CD4-positive, CD25-positive, alpha-beta regulatory T cell (primary cell): ENCODE data around the gene CALHM3. TPM values are rescaled to one million over a fixed set of nuclear protein-coding genes. Genes with fewer than 3 reads are reported as not detected.
"Not testable (repeated sequence)": the region's sequence is repeated elsewhere in the genome, so short reads cannot be mapped to it uniquely, and the experiment has no call there.

Source experiments
- ATAC-seq, 2 donors: fragments of 150-1000 bp; cut with Tn5 transposase; one replicate each; pipeline ENCODE4 v1.10.0; 2021; ENCODE audit warnings: low read depth in 2 of 2, moderate number of reproducible peaks in 2 of 2, moderate library complexity in 1 of 2
- DNase-seq, 3 donors: peaks; one replicate each; pipeline versions ENCODE4 v3.0.0 to v3.0.0-alpha.2; 2012 to 2022; ENCODE audit warnings: mixed read lengths in 1 of 3
- H3K27ac ChIP-seq: one replicate; pipeline ENCODE4 v1.7.0; 2013; ENCODE audit warnings: mild to moderate bottlenecking, low read length; ENCODE audit not compliant: insufficient read depth, poor library complexity, severe bottlenecking
- H3K27me3 ChIP-seq: one replicate; pipeline ENCODE4 v1.7.0; 2013; ENCODE audit warnings: low read length; ENCODE audit not compliant: control insufficient read depth, insufficient read depth
- H3K36me3 ChIP-seq: one replicate; pipeline ENCODE4 v1.7.0; 2013; ENCODE audit warnings: mild to moderate bottlenecking, low read length, moderate library complexity; ENCODE audit not compliant: control insufficient read depth, insufficient read depth
- H3K4me1 ChIP-seq: 2 replicates; pipeline ENCODE4 v1.7.0; 2013; ENCODE audit warnings: mild to moderate bottlenecking, low read length; ENCODE audit not compliant: insufficient read depth, control insufficient read depth, poor library complexity, severe bottlenecking
- H3K4me3 ChIP-seq: one replicate; pipeline ENCODE4 v1.7.0; 2013; ENCODE audit warnings: low read depth, mild to moderate bottlenecking, low read length, moderate library complexity
- H3K9me3 ChIP-seq, 2 experiments: 1 replicate in 1 of 2; 2 replicates in 1 of 2; pipeline ENCODE4 v1.7.0; 2013; ENCODE audit warnings: low read length in 2 of 2, mild to moderate bottlenecking in 1 of 2, moderate library complexity in 1 of 2; ENCODE audit not compliant: control insufficient read depth in 2 of 2
- H3K27ac Mint-ChIP-seq, 3 donors: one replicate each; pipeline ENCODE4 v1.8.0; 2020 to 2022; ENCODE audit warnings: mild to moderate bottlenecking in 3 of 3, mixed read lengths in 3 of 3, moderate library complexity in 2 of 3
- H3K27me3 Mint-ChIP-seq: one replicate; pipeline ENCODE4 v1.8.0; 2022; ENCODE audit warnings: mild to moderate bottlenecking, mixed read lengths
- H3K36me3 Mint-ChIP-seq: one replicate; pipeline ENCODE4 v1.8.0; 2020; ENCODE audit warnings: mixed read lengths
- H3K4me1 Mint-ChIP-seq, 4 donors: one replicate each; pipeline ENCODE4 v1.8.0; 2020 to 2022; ENCODE audit warnings: mixed read lengths in 4 of 4, mild to moderate bottlenecking in 1 of 4
- H3K4me3 Mint-ChIP-seq, 4 donors: one replicate each; pipeline ENCODE4 v1.8.0; 2020 to 2022; ENCODE audit warnings: mild to moderate bottlenecking in 4 of 4, mixed read lengths in 4 of 4, moderate library complexity in 3 of 4
- H3K9me3 Mint-ChIP-seq, 7 donors: one replicate each; pipeline ENCODE4 v1.8.0; 2020 to 2022; ENCODE audit warnings: mixed read lengths in 7 of 7, mild to moderate bottlenecking in 3 of 7, moderate library complexity in 2 of 7
- polyA plus RNA-seq, 4 donors: library from polyadenylated mRNA; unstranded; fragments of 300-500 nt; fragmentation: Illumina TruSeq; gene quantifications; one replicate each; pipeline ENCODE4 v1.2.3, GENCODE V29; 2021
- total RNA-seq: library from RNA; stranded (reverse); gene quantifications from one replicate; pipeline ENCODE4 v1.2.3, GENCODE V29; 2022

The CALHM3 gene
- total and polyA plus RNA-seq, 5 donors from 2014 or later: not detected

- Histone ChIP-seq H3K4me1 (no peaks in the 10 kb centered on the region), H3K9me3 (no peaks in the 10 kb centered on the region), H3K27me3 (no peaks in the 10 kb centered on the region), H3K27ac (no peak overlapping the region), H3K4me3 (no peak overlapping the region), H3K36me3 (no peaks in the 10 kb centered on the region)
- Mint-ChIP-seq H3K36me3 (no peaks in the 10 kb centered on the region), H3K27me3 (peaks cover 24% of the 10 kb centered on the region), H3K27ac (no peak overlapping the region), H3K4me3 (no peak overlapping the region), H3K4me1 (no peaks in the 10 kb centered on the region), H3K9me3 (peaks cover 0 to 1% (median 0%) of the 10 kb centered on the region in 7 donors)
- DNase-seq: no peak
- no peak for ATAC-seq
Measured at GRCh38 chr10:103510046-103510685, 31.1 kb upstream of the CALHM3 start.

- Histone ChIP-seq H3K4me1 (no peaks in the 10 kb centered on the region), H3K9me3 (no peaks in the 10 kb centered on the region), H3K36me3 (no peaks in the 10 kb centered on the region), H3K27me3 (no peaks in the 10 kb centered on the region), H3K4me3 (no peak overlapping the region), H3K27ac (no peak overlapping the region)
- DNase-seq (no peak), ATAC-seq (no peak)
- Mint-ChIP-seq H3K4me1 (peaks cover 0 to 6% (median 3%) of the 10 kb centered on the region in 4 donors), H3K27me3 (peaks cover 31% of the 10 kb centered on the region), H3K27ac (no peak overlapping the region), H3K4me3 (no peak overlapping the region), H3K36me3 (no peaks in the 10 kb centered on the region), H3K9me3 (peaks cover 0 to 4% (median 0%) of the 10 kb centered on the region in 7 donors)
Measured at GRCh38 chr10:103507235-103508191, 28.5 kb upstream of the CALHM3 start.

- peaks cover 31% of the 10 kb centered on the region for H3K27me3 Mint-ChIP-seq
- H3K4me3 Mint-ChIP-seq: no peak overlapping the region
- Histone ChIP-seq H3K9me3 (no peaks in the 10 kb centered on the region), H3K36me3 (no peaks in the 10 kb centered on the region), H3K4me3 (no peak overlapping the region), H3K27me3 (no peaks in the 10 kb centered on the region), H3K4me1 (no peaks in the 10 kb centered on the region), H3K27ac (no peak overlapping the region)
- H3K4me1 Mint-ChIP-seq: peaks cover 0 to 6% (median 4%) of the 10 kb centered on the region in 4 donors
- ATAC-seq (no peak), DNase-seq (no peak)
- peaks cover 0 to 2% (median 0%) of the 10 kb centered on the region in 7 donors for H3K9me3 Mint-ChIP-seq
- H3K36me3 Mint-ChIP-seq: no peaks in the 10 kb centered on the region
- no peak overlapping the region for H3K27ac Mint-ChIP-seq
Measured at GRCh38 chr10:103506061-103506460, 27.0 kb upstream of the CALHM3 start.

GRCh38 chr10:103504181-103504783 is 25.2 kb upstream of the CALHM3 start:
- DNase-seq (peak in 1 of 3 donors; percentile 44), ATAC-seq (peak; percentile 51 to 63)
- no peaks in the 10 kb centered on the region for H3K36me3 ChIP-seq
- peaks cover 43% of the 10 kb centered on the region for H3K27me3 Mint-ChIP-seq
- H3K4me3 ChIP-seq: no peak overlapping the region
- peaks cover 0 to 6% (median 4%) of the 10 kb centered on the region in 4 donors for H3K4me1 Mint-ChIP-seq
- H3K36me3 Mint-ChIP-seq: no peaks in the 10 kb centered on the region
- H3K27me3 ChIP-seq: no peaks in the 10 kb centered on the region
- H3K4me3 Mint-ChIP-seq: no peak overlapping the region
- H3K9me3 Mint-ChIP-seq: peaks cover 0 to 4% (median 0%) of the 10 kb centered on the region in 7 donors
- no peaks in the 10 kb centered on the region for H3K9me3 ChIP-seq
- no peaks in the 10 kb centered on the region for H3K4me1 ChIP-seq
- no peak overlapping the region for H3K27ac Mint-ChIP-seq
- H3K27ac ChIP-seq: no peak overlapping the region

GRCh38 chr10:103503777-103504176 is 24.7 kb upstream of the CALHM3 start:
- not testable (repeated sequence) for H3K27ac Mint-ChIP-seq, ATAC-seq

GRCh38 chr10:103502849-103503660 is 24.0 kb upstream of the CALHM3 start:
- H3K27me3 Mint-ChIP-seq: peaks cover 43% of the 10 kb centered on the region
- peaks cover 0 to 4% (median 0%) of the 10 kb centered on the region in 7 donors for H3K9me3 Mint-ChIP-seq
- Histone ChIP-seq H3K9me3 (no peaks in the 10 kb centered on the region), H3K4me3 (no peak overlapping the region), H3K27me3 (no peaks in the 10 kb centered on the region), H3K27ac (no peak overlapping the region), H3K36me3 (no peaks in the 10 kb centered on the region), H3K4me1 (no peaks in the 10 kb centered on the region)
- peaks cover 0 to 6% (median 4%) of the 10 kb centered on the region in 4 donors for H3K4me1 Mint-ChIP-seq
- H3K36me3 Mint-ChIP-seq: no peaks in the 10 kb centered on the region
- ATAC-seq (no peak), DNase-seq (no peak)
- H3K27ac Mint-ChIP-seq: no peak overlapping the region
- H3K4me3 Mint-ChIP-seq: no peak overlapping the region

More at GRCh38 chr10:103503777-103504176, 24.7 kb upstream of the CALHM3 start:
- not testable (repeated sequence) for H3K27me3 ChIP-seq, H3K27ac ChIP-seq, H3K4me3 Mint-ChIP-seq, H3K9me3 Mint-ChIP-seq, H3K36me3 ChIP-seq, H3K4me3 ChIP-seq, H3K4me1 Mint-ChIP-seq, H3K36me3 Mint-ChIP-seq, DNase-seq, H3K9me3 ChIP-seq, H3K4me1 ChIP-seq
- peaks cover 43% of the 10 kb centered on the region for H3K27me3 Mint-ChIP-seq

GRCh38 chr10:103501186-103501585 is 22.1 kb upstream of the CALHM3 start:
- H3K36me3 ChIP-seq: no peaks in the 10 kb centered on the region
- Mint-ChIP-seq H3K9me3 (peaks cover 0 to 4% (median 0%) of the 10 kb centered on the region in 7 donors), H3K27me3 (peaks cover 43% of the 10 kb centered on the region), H3K27ac (no peak overlapping the region), H3K36me3 (no peaks in the 10 kb centered on the region), H3K4me3 (no peak overlapping the region), H3K4me1 (peaks cover 0 to 6% (median 4%) of the 10 kb centered on the region in 4 donors)
- DNase-seq (no peak), ATAC-seq (no peak)
- no peak overlapping the region for H3K4me3 ChIP-seq
- no peak overlapping the region for H3K27ac ChIP-seq
- H3K9me3 ChIP-seq: no peaks in the 10 kb centered on the region
- no peaks in the 10 kb centered on the region for H3K4me1 ChIP-seq
- H3K27me3 ChIP-seq: peaks cover 8% of the 10 kb centered on the region
